Measurements from ENCODE around the gene LENEP.

The LENEP gene

GRCh38 chr1:155043793-155044192 is 50.4 kb downstream of the LENEP start:
- H3K36me3 ChIP-seq (replicated peaks; ENCODE audit: insufficient read depth, low read length), result no peaks in the 10 kb centered on the region
- peak overlapping the region; percentile 8; the same call in 1 of the 2 replicates for H3K9ac ChIP-seq (ENCODE audit: low read length)
- DNase-seq, result no peak
- H2AFZ ChIP-seq (ENCODE audit: low read length), result peak overlapping the region; percentile 75
- TF ChIP-seq CTCF (IDR thresholded peaks at IDR 0.05; ENCODE audit: low read length), result no peak; the same call in 1 of the 2 replicates
- TF ChIP-seq EZH2 (optimal IDR thresholded peaks at IDR 0.05; ENCODE audit: low read depth, low read length), result no peak
- no peak for TF ChIP-seq EZH2phosphoT487 (IDR thresholded peaks at IDR 0.05; ENCODE audit: low read length)
- no peaks in the 10 kb centered on the region for H3K9me3 ChIP-seq (replicated peaks; ENCODE audit: insufficient read depth, low read length)
- no peaks in the 10 kb centered on the region for H3K27me3 ChIP-seq (replicated peaks; ENCODE audit: insufficient read depth, low read length)
- H3F3A ChIP-seq (ENCODE audit: insufficient read depth, low read length), result peaks cover 6% of the 10 kb centered on the region
- no peaks in the 10 kb centered on the region for H4K20me1 ChIP-seq (ENCODE audit: insufficient read depth, low read length)
- no peaks in the 10 kb centered on the region for H3K79me2 ChIP-seq (ENCODE audit: low read length)
- peak overlapping the region; percentile 64 for H3K4me2 ChIP-seq (ENCODE audit: low read depth, low read length)
- H3K4me3 ChIP-seq (ENCODE audit: low read length), result no peak overlapping the region; the same call in 1 of the 2 replicates
- no peak overlapping the region for H3K27ac ChIP-seq (ENCODE audit: low read length)
- no peaks in the 10 kb centered on the region for H3K9me2 ChIP-seq (replicated peaks; ENCODE audit: insufficient read depth, low read length)
- H3K4me1 ChIP-seq (ENCODE audit: low read length), result peaks cover 31% of the 10 kb centered on the region
